ENCODE data around the gene LPAR6. TPM values are rescaled to one million over a fixed set of nuclear protein-coding genes. Genes with fewer than 3 reads are reported as not detected.

The LPAR6 gene
- total RNA-seq, 1 donor from 2014 or later, result 6.2 TPM

DNA sequence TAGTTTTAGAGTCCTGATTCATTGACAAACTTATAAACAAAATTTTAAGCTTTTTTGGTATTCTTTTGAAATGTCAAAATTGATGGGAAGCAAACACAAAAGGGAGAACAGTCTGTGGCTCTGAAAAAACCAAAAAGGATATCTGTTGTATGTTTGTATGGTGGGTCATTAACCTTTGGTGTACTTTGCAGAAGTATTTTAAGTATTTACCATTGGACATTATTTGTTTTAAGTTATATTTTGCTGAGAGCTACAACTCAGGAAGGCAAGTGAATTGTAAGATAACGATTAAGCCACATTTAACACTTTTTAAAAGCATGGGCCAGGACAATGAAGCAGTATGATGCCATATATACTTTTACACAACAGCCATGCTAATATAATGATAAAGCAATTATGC is 15.2 kb downstream of the LPAR6 start:
- H3K27me3 ChIP-seq (ENCODE audit: control insufficient read depth, insufficient read depth, low read length), result no peaks in the 10 kb centered on the region
- no peaks in the 10 kb centered on the region for H3K36me3 ChIP-seq (ENCODE audit: control insufficient read depth, insufficient read depth, low read length)
- no peak for DNase-seq (ENCODE audit: low read depth)
- no peak overlapping the region for H3K4me3 ChIP-seq (ENCODE audit: low read depth, low read length)
- TF ChIP-seq, protein P1, sequence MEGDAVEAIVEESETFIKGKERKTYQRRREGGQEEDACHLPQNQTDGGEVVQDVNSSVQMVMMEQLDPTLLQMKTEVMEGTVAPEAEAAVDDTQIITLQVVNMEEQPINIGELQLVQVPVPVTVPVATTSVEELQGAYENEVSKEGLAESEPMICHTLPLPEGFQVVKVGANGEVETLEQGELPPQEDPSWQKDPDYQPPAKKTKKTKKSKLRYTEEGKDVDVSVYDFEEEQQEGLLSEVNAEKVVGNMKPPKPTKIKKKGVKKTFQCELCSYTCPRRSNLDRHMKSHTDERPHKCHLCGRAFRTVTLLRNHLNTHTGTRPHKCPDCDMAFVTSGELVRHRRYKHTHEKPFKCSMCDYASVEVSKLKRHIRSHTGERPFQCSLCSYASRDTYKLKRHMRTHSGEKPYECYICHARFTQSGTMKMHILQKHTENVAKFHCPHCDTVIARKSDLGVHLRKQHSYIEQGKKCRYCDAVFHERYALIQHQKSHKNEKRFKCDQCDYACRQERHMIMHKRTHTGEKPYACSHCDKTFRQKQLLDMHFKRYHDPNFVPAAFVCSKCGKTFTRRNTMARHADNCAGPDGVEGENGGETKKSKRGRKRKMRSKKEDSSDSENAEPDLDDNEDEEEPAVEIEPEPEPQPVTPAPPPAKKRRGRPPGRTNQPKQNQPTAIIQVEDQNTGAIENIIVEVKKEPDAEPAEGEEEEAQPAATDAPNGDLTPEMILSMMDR (IDR thresholded peaks at IDR 0.05; ENCODE audit: insufficient read depth, low read length, poor library complexity, severe bottlenecking), result no peak

DNA sequence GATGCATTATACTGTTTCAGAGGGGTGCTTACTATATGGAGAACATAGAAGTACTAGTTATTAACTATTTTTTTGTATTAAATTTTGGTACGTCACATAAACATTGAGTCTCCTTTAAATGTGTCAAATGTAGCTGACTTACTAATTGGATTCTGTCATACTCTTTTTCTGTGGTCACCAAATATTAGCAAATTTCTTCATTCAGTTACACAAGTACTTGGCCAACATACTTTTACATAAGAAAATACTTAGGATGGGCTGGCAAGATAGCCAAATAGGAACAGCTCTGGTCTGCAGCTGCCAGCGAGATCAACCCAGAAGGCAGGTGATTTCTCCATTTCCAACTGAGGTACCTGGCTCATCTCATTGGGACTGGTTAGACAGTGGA is 19.2 kb downstream of the LPAR6 start:
- TF ChIP-seq, protein P1 (IDR thresholded peaks at IDR 0.05; ENCODE audit: insufficient read depth, low read length, poor library complexity, severe bottlenecking), result no peak
- DNase-seq (ENCODE audit: low read depth), result no peak
- Histone ChIP-seq H3K36me3 (ENCODE audit: control insufficient read depth, insufficient read depth, low read length) (no peaks in the 10 kb centered on the region), H3K4me3 (ENCODE audit: low read depth, low read length) (no peak overlapping the region), H3K27me3 (ENCODE audit: control insufficient read depth, insufficient read depth, low read length) (no peaks in the 10 kb centered on the region)

DNA sequence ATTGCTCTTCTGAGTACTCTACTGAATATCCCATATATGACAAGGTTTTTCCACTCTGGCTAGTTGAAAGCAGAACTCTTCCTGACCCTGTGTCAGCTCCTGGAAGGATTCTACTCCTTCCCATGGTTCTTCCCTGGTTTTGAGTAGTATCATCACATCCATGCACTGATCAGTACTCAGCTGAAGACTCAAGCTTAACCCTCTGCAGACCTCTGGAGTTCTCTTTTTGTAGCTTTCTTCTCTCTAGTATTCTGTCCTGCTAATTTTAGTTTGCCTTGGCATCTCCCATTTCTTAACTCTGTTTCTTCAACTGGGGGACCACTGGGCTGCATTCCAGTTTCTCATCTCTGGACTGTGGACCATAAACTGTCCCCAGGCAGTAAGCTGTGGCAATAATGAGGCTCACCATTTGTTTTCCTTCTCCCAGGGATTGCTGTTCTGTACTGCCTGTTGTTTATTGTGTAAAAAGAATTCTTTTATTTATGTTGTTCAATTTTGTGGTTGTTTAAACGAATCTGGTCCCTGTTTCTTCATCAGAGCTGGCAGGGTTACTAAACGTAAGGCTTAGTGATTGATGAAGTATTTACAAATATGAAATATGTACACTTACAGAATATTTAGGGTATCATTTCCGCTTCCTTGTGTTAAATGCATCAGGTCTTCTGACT is 19.7 kb downstream of the LPAR6 start:
- H3K36me3 ChIP-seq (ENCODE audit: control insufficient read depth, insufficient read depth, low read length), result no peaks in the 10 kb centered on the region
- H3K4me3 ChIP-seq (ENCODE audit: low read depth, low read length), result no peak overlapping the region
- TF ChIP-seq, protein P1 (IDR thresholded peaks at IDR 0.05; ENCODE audit: insufficient read depth, low read length, poor library complexity, severe bottlenecking), result no peak
- H3K27me3 ChIP-seq (ENCODE audit: control insufficient read depth, insufficient read depth, low read length), result no peaks in the 10 kb centered on the region
- DNase-seq (ENCODE audit: low read depth), result no peak

DNA sequence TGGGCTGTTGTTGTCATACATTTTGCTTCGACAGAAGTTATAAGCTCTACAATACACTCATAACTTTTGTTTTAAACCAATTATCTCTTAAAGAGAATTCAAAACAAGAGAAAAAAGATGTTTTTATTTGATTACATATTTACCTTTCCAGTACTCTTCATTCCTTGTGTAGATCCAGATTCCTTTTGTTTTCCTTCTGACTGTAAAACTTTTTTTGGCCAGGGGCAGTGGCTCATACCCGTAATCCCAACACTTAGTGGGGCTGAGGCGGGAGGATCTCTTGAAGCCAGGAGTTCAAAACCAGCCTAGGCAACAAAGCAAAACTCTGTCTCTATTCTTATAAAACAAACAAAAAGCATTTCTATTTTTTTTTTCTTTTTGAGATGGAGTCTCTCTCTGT is 21.7 kb downstream of the LPAR6 start:
- H3K27me3 ChIP-seq (ENCODE audit: control insufficient read depth, insufficient read depth, low read length), result no peaks in the 10 kb centered on the region
- TF ChIP-seq, protein P1 (IDR thresholded peaks at IDR 0.05; ENCODE audit: insufficient read depth, low read length, poor library complexity, severe bottlenecking), result no peak
- H3K4me3 ChIP-seq (ENCODE audit: low read depth, low read length), result no peak overlapping the region
- no peaks in the 10 kb centered on the region for H3K36me3 ChIP-seq (ENCODE audit: control insufficient read depth, insufficient read depth, low read length)
- DNase-seq (ENCODE audit: low read depth), result no peak

DNA sequence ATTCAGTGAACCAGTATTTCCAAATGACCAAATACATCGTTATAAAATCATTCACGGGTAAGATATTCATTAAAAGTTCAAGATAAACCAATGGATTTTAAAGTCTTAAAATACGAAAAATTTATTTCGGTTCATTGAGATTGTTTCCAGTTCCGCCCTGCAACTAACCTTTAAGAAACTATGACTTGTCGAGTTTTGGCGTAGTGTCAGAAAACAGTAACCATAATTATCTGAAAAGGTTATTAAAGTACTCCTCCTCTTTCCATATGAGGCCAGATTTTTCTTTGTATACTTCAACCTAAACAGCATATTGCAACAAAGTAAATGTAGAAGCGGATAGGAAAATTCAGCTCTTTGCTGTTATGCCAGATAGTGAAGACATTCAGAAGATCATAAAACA is 26.1 kb downstream of the LPAR6 start:
- Histone ChIP-seq H3K4me3 (ENCODE audit: low read depth, low read length) (no peak overlapping the region), H3K27me3 (ENCODE audit: control insufficient read depth, insufficient read depth, low read length) (no peaks in the 10 kb centered on the region), H3K36me3 (ENCODE audit: control insufficient read depth, insufficient read depth, low read length) (no peaks in the 10 kb centered on the region)
- DNase-seq (ENCODE audit: low read depth), result no peak
- TF ChIP-seq, protein P1 (IDR thresholded peaks at IDR 0.05; ENCODE audit: insufficient read depth, low read length, poor library complexity, severe bottlenecking), result no peak

DNA sequence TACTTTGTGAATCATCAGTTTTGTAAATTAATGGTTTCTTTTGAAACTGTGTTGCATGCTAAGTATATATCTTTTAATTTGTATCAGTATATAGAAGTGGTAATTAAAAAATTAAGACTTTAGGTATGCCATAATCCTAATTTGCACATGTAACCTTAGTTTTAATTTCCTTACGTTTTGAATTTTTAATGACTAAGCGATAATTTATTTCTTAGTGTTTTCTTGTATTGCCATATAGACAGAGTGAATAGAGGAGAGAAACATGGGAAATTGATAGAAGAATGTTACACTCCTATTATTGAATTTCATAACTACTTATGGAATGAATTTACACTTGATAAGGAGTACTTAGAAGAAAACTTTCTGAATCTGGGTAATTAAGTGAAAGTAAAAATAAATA is 29.5 kb downstream of the LPAR6 start:
- Histone ChIP-seq H3K36me3 (ENCODE audit: control insufficient read depth, insufficient read depth, low read length) (no peaks in the 10 kb centered on the region), H3K27me3 (ENCODE audit: control insufficient read depth, insufficient read depth, low read length) (no peaks in the 10 kb centered on the region), H3K4me3 (ENCODE audit: low read depth, low read length) (no peak overlapping the region)
- no peak for DNase-seq (ENCODE audit: low read depth)
- TF ChIP-seq, protein P1 (IDR thresholded peaks at IDR 0.05; ENCODE audit: insufficient read depth, low read length, poor library complexity, severe bottlenecking), result no peak
